HEK293 (cell line): ENCODE data around the gene C3orf33.

Experiments
- CTCF ChIA-PET: fragments of 350-600 bp; formaldehyde crosslinking; extraction: SDS; loops from one replicate; lab custom pipeline; 2021; ENCODE audit warnings: antibody characterized with exemption; lab: Yijun Ruan, JAX
- POLR2A ChIA-PET: fragments of 300-600 bp; formaldehyde crosslinking; extraction: SDS; loops from one replicate; lab custom pipeline; 2020; ENCODE audit warnings: antibody characterized with exemption, inconsistent platforms; lab: Yijun Ruan, JAX
- H3K27ac ChIP-seq: fragments of 200-500 bp; sonication (Bioruptor generic); 2 replicates; pipeline ENCODE4 v1.5.1; 2014; ENCODE audit warnings: low read depth, low read length, control low read depth, inconsistent platforms; ENCODE audit errors: extremely low read depth
- H3K36me3 ChIP-seq, 2 experiments: fragments of 200-500 bp in 1 of 2; sonication (Bioruptor generic) in 1 of 2; 1 replicate in 1 of 2; 2 replicates in 1 of 2; pipeline ENCODE4 v1.5.1; 2014 to 2017; ENCODE audit warnings: inconsistent platforms in 2 of 2, low read length in 2 of 2; ENCODE audit not compliant: control insufficient read depth in 2 of 2, insufficient read depth in 1 of 2
- H3K4me1 ChIP-seq: fragments of 200-500 bp; sonication (Bioruptor generic); 2 replicates; pipeline ENCODE4 v1.5.1; 2014; ENCODE audit warnings: mild to moderate bottlenecking, low read length, inconsistent platforms; ENCODE audit not compliant: control insufficient read depth, insufficient read depth
- H3K4me3 ChIP-seq: 2 replicates; pipeline ENCODE4 v1.5.1; 2011; ENCODE audit warnings: low read depth, mild to moderate bottlenecking, control low read depth, low read length, moderate library complexity
- H3K9me3 ChIP-seq: fragments of 200-500 bp; sonication (Bioruptor generic); 2 replicates; pipeline ENCODE4 v1.5.1; 2014; ENCODE audit warnings: low read depth, low read length, inconsistent platforms; ENCODE audit not compliant: control insufficient read depth, insufficient read depth
- IKZF3 ChIP-seq: fragments of 450-650 bp; IDR thresholded peaks from 2 replicates; pipeline ENCODE4 v1.5.0; 2018; ENCODE audit warnings: missing biosample characterization, mild to moderate bottlenecking, missing genetic modification characterization, moderate library complexity
- PRDM1 ChIP-seq: fragments of 450-650 bp; formaldehyde crosslinking; IDR thresholded peaks from 2 replicates; pipeline ENCODE4; 2016; ENCODE audit warnings: missing biosample characterization, missing genetic modification characterization
- SALL2 ChIP-seq: fragments of 450-650 bp; formaldehyde crosslinking; IDR thresholded peaks from 2 replicates; pipeline ENCODE4 v1.5.0; 2017; ENCODE audit warnings: missing biosample characterization, mild to moderate bottlenecking, missing genetic modification characterization, borderline replicate concordance
- SP7 ChIP-seq: fragments of 450-650 bp; formaldehyde crosslinking; IDR thresholded peaks from 2 replicates; pipeline ENCODE4 v1.5.1; 2016; ENCODE audit warnings: missing biosample characterization, missing genetic modification characterization
- ZBTB17 ChIP-seq: fragments of 450-650 bp; formaldehyde crosslinking; IDR thresholded peaks from 2 replicates; pipeline ENCODE4 v1.5.1; 2016; ENCODE audit warnings: missing biosample characterization, missing genetic modification characterization
- ZNF266 ChIP-seq: fragments of 450-650 bp; formaldehyde crosslinking; IDR thresholded peaks from 2 replicates; pipeline ENCODE4 v1.5.1; 2016; ENCODE audit warnings: missing biosample characterization, missing genetic modification characterization, low read depth
- ZNF335 ChIP-seq: fragments of 450-650 bp; formaldehyde crosslinking; conservative IDR thresholded peaks from 2 replicates; pipeline ENCODE4 v1.5.1; 2016; ENCODE audit warnings: missing biosample characterization, missing genetic modification characterization
- ZNF350 ChIP-seq: fragments of 450-650 bp; formaldehyde crosslinking; IDR thresholded peaks from 2 replicates; pipeline ENCODE4 v1.5.0; 2017; ENCODE audit warnings: missing biosample characterization, mild to moderate bottlenecking, missing genetic modification characterization
- ZNF391 ChIP-seq: fragments of 450-650 bp; formaldehyde crosslinking; IDR thresholded peaks from 2 replicates; pipeline ENCODE4 v1.5.1; 2016; ENCODE audit warnings: low read depth, missing biosample characterization, missing genetic modification characterization, borderline replicate concordance
- ZNF404 ChIP-seq: fragments of 450-650 bp; formaldehyde crosslinking; IDR thresholded peaks from 2 replicates; pipeline ENCODE4 v1.5.1; 2017; ENCODE audit warnings: missing biosample characterization, missing genetic modification characterization
- ZNF426 ChIP-seq: fragments of 450-650 bp; formaldehyde crosslinking; IDR thresholded peaks from 2 replicates; pipeline ENCODE4 v1.5.1; 2017; ENCODE audit warnings: missing biosample characterization, missing genetic modification characterization, mild to moderate bottlenecking, inconsistent platforms, moderate library complexity
- TF ChIP-seq, protein P1 (sequence below): fragments of 450-650 bp; formaldehyde crosslinking; IDR thresholded peaks from 2 replicates; pipeline ENCODE4 v1.5.1; 2017; ENCODE audit warnings: missing biosample characterization, missing genetic modification characterization
- TF ChIP-seq, protein P2 (sequence below): fragments of 450-650 bp; formaldehyde crosslinking; IDR thresholded peaks from 2 replicates; pipeline ENCODE4 v1.5.1; 2016; ENCODE audit warnings: missing biosample characterization, missing genetic modification characterization
- TF ChIP-seq, protein P3 (sequence below): fragments of 450-650 bp; formaldehyde crosslinking; IDR thresholded peaks from 2 replicates; pipeline ENCODE4 v1.5.0; 2017; ENCODE audit warnings: missing biosample characterization, missing genetic modification characterization, borderline replicate concordance
- TF ChIP-seq, protein P4 (sequence below): fragments of 450-650 bp; formaldehyde crosslinking; IDR thresholded peaks from 2 replicates; pipeline ENCODE4 v1.5.1; 2016; ENCODE audit warnings: missing biosample characterization, missing genetic modification characterization

Gene C3orf33

DNA sequence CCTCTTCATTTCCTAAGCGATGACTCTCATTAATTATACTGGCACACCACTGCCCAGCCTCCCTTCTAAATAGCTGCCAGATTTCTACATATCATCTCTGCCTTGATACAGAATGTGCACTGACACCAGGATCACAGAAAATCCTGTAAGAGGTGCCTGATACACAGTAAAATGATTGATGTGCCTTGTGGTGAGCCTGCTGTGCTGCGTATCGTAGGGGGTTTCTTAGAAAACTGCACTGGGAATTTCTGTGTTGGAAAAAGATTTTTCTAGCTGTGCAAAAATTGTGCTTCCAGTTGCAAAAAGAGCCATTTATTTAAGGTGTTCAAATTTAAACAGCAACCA, 58.2 kb downstream of the C3orf33 start:
- ChIA-PET CTCF (no interaction called here), POLR2A (no interaction called here)
- Histone ChIP-seq H3K4me3 (no peak overlapping the region), H3K4me1 (peaks cover 16% of the 10 kb centered on the region), H3K9me3 (no peaks in the 10 kb centered on the region), H3K27ac (no peak overlapping the region), H3K36me3 (no peaks in the 10 kb centered on the region)
- TF ChIP-seq ZBTB17 = peak; percentile 67
- no peak for TF ChIP-seq ZNF426 (tag by site-specific recombination)
- TF ChIP-seq SP7 (tag by site-specific recombination) = no peak
- 0 out of 2 replicates have a peak, but pooled peaks have one; percentile 10 for TF ChIP-seq ZNF335 (tag by site-specific recombination)
- no peak for TF ChIP-seq PRDM1 (tag by site-specific recombination)

DNA sequence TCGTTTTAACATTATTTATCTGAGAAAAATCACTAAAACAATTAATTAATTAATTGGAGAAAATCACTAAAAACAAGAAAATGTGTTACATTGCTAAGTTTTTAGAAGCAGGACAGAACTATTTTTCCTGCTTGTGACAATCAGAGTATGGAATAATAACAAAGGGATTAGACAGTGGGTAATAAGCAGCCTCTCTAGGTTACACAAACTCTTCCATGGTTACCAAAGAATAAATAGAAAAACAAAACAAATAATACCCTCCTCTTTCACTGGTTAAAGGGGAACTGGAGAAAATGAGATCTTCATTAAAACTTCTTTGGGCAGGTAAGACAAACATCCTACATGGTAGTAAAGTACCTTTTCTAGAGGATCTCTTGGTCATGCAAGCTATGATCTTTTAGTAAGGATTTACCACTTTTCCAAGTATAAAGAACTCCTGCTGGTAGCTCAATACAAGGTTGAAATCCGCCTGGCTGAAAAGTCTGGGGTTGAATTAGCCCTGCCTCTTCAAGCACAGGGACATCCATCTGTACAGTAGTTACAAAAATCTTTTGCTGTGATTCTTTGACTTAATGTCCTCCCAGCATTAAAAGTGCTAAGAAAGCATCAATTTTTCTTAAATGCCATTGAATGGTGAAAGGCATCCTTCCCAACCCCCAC, 58.7 kb downstream of the C3orf33 start:
- no peak overlapping the region for H3K4me3 ChIP-seq
- peaks cover 16% of the 10 kb centered on the region for H3K4me1 ChIP-seq
- TF ChIP-seq, protein P1, sequence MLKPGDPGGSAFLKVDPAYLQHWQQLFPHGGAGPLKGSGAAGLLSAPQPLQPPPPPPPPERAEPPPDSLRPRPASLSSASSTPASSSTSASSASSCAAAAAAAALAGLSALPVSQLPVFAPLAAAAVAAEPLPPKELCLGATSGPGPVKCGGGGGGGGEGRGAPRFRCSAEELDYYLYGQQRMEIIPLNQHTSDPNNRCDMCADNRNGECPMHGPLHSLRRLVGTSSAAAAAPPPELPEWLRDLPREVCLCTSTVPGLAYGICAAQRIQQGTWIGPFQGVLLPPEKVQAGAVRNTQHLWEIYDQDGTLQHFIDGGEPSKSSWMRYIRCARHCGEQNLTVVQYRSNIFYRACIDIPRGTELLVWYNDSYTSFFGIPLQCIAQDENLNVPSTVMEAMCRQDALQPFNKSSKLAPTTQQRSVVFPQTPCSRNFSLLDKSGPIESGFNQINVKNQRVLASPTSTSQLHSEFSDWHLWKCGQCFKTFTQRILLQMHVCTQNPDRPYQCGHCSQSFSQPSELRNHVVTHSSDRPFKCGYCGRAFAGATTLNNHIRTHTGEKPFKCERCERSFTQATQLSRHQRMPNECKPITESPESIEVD (tag by site-specific recombination) = peak; percentile 26; the same call in 1 of the 2 replicates
- TF ChIP-seq ZNF335 (tag by site-specific recombination) = peak; percentile 28; the same call in 1 of the 2 replicates
- no peak for TF ChIP-seq ZNF404 (tag by site-specific recombination)
- ChIA-PET CTCF (interaction anchor here (0.7 to 1.0 kb wide), 2 partner anchors 59 to 123 kb away, joined by 3 to 4 read pairs; partner anchors contain the start of gene C3orf33), POLR2A (no interaction called here)
- H3K27ac ChIP-seq = no peak overlapping the region
- no peaks in the 10 kb centered on the region for H3K9me3 ChIP-seq
- H3K36me3 ChIP-seq = no peaks in the 10 kb centered on the region

DNA sequence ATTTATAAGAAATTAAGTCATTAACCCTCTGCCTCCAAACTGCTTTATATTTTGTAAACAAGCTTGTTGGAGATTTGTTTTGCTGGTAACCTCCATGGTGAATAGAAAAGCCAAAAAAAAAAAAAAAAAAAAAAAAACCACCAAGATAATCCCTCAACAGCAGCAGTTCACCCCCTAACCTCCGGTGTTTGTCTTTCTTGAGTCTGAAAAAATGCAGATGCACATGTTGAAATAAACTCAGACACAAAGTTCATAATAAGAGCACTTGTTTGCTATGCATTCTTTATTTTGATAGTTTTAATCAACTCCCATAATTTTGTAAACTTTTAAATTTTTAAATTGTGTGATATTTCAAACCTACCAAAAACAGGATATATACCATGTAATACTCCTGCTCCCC, 59.4 kb downstream of the C3orf33 start:
- CTCF ChIA-PET = interaction anchor here (0.7 to 1.0 kb wide), 2 partner anchors 59 to 123 kb away, joined by 3 to 4 read pairs; partner anchors contain the start of gene C3orf33
- H3K27ac ChIP-seq = no peak overlapping the region
- H3K36me3 ChIP-seq = no peaks in the 10 kb centered on the region
- H3K4me3 ChIP-seq = no peak overlapping the region
- POLR2A ChIA-PET = interaction anchor here (1.4 kb wide), 1 partner anchor 59 kb away, joined by 7 read pairs; the partner anchor contains the start of gene C3orf33
- peaks cover 16% of the 10 kb centered on the region for H3K4me1 ChIP-seq
- no peaks in the 10 kb centered on the region for H3K9me3 ChIP-seq
- TF ChIP-seq, protein P2, sequence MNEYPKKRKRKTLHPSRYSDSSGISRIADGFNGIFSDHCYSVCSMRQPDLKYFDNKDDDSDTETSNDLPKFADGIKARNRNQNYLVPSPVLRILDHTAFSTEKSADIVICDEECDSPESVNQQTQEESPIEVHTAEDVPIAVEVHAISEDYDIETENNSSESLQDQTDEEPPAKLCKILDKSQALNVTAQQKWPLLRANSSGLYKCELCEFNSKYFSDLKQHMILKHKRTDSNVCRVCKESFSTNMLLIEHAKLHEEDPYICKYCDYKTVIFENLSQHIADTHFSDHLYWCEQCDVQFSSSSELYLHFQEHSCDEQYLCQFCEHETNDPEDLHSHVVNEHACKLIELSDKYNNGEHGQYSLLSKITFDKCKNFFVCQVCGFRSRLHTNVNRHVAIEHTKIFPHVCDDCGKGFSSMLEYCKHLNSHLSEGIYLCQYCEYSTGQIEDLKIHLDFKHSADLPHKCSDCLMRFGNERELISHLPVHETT (tag by site-specific recombination) = no peak
- no peak for TF ChIP-seq IKZF3
- TF ChIP-seq, protein P3, sequence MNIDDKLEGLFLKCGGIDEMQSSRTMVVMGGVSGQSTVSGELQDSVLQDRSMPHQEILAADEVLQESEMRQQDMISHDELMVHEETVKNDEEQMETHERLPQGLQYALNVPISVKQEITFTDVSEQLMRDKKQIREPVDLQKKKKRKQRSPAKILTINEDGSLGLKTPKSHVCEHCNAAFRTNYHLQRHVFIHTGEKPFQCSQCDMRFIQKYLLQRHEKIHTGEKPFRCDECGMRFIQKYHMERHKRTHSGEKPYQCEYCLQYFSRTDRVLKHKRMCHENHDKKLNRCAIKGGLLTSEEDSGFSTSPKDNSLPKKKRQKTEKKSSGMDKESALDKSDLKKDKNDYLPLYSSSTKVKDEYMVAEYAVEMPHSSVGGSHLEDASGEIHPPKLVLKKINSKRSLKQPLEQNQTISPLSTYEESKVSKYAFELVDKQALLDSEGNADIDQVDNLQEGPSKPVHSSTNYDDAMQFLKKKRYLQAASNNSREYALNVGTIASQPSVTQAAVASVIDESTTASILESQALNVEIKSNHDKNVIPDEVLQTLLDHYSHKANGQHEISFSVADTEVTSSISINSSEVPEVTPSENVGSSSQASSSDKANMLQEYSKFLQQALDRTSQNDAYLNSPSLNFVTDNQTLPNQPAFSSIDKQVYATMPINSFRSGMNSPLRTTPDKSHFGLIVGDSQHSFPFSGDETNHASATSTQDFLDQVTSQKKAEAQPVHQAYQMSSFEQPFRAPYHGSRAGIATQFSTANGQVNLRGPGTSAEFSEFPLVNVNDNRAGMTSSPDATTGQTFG = no peak
- TF ChIP-seq, protein P4, sequence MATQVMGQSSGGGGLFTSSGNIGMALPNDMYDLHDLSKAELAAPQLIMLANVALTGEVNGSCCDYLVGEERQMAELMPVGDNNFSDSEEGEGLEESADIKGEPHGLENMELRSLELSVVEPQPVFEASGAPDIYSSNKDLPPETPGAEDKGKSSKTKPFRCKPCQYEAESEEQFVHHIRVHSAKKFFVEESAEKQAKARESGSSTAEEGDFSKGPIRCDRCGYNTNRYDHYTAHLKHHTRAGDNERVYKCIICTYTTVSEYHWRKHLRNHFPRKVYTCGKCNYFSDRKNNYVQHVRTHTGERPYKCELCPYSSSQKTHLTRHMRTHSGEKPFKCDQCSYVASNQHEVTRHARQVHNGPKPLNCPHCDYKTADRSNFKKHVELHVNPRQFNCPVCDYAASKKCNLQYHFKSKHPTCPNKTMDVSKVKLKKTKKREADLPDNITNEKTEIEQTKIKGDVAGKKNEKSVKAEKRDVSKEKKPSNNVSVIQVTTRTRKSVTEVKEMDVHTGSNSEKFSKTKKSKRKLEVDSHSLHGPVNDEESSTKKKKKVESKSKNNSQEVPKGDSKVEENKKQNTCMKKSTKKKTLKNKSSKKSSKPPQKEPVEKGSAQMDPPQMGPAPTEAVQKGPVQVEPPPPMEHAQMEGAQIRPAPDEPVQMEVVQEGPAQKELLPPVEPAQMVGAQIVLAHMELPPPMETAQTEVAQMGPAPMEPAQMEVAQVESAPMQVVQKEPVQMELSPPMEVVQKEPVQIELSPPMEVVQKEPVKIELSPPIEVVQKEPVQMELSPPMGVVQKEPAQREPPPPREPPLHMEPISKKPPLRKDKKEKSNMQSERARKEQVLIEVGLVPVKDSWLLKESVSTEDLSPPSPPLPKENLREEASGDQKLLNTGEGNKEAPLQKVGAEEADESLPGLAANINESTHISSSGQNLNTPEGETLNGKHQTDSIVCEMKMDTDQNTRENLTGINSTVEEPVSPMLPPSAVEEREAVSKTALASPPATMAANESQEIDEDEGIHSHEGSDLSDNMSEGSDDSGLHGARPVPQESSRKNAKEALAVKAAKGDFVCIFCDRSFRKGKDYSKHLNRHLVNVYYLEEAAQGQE (tag by site-specific recombination) = no peak
- no peak for TF ChIP-seq ZNF266 (tag by site-specific recombination)
- no peak for TF ChIP-seq ZNF350 (tag by site-specific recombination)
- no peak for TF ChIP-seq SALL2 (tag by site-specific recombination)
- no peak for TF ChIP-seq ZNF391 (tag by site-specific recombination)
